ENCODE results near the gene TERT. TPM values are rescaled to one million over a fixed set of nuclear protein-coding genes. Genes with fewer than 3 reads are reported as not detected.
"Not testable (repeated sequence)": the region's sequence is repeated elsewhere in the genome, so short reads cannot be mapped to it uniquely, and the experiment has no call there.

The TERT gene
- total and polyA plus RNA-seq, 10 of the 15 experiments (the other 5 are each of a cell fraction or from before 2014, with no cell fraction given), result 0.08 to 21.5 (median 5.0) TPM

- BruUV-seq (replicated peaks); H3K4me3 ChIP-seq; H3K36me3 ChIP-seq (ENCODE audit: control insufficient read depth in 2 of 2, insufficient read depth in 2 of 2, low read length in 1 of 2); RAD21 ChIA-PET (ENCODE audit: unreplicated experiment); H2AFZ ChIP-seq (ENCODE audit: control insufficient read depth, low read depth, low read length); H3K4me1 ChIP-seq (ENCODE audit: control insufficient read depth, insufficient read depth, low read length); H3K9me3 ChIP-seq (replicated peaks; ENCODE audit: control insufficient read depth, insufficient read depth, low read length); H4K20me1 ChIP-seq (ENCODE audit: control insufficient read depth, insufficient read depth); ATAC-seq; SMC1A ChIA-PET (ENCODE audit: uncharacterized antibody, unreplicated experiment); H3K4me2 ChIP-seq (ENCODE audit: control insufficient read depth, insufficient read depth); DNase-seq (ENCODE audit: low read depth, low spot score); POLR2A ChIA-PET; H3K79me2 ChIP-seq (ENCODE audit: control insufficient read depth, insufficient read depth, low read length); intact Hi-C loops (cut with micrococcal nuclease; ENCODE audit: unreplicated experiment); H3K9ac ChIP-seq (ENCODE audit: control insufficient read depth, insufficient read depth, low read length); CTCF ChIA-PET; in situ Hi-C loops (cut with MboI); FAIRE-seq; H3K27me3 ChIP-seq (replicated peaks in 1 of 2; ENCODE audit: control insufficient read depth in 2 of 2, insufficient read depth in 2 of 2, low read length in 1 of 2); H3K27ac ChIP-seq (ENCODE audit: control insufficient read depth, insufficient read depth): not testable (repeated sequence)
- WGBS (ENCODE audit: insufficient coverage, insufficient replicate concordance, low lambda C conversion rate, missing lambda C conversion rate), result 96% methylated on average over 24 of the region's 32 CpGs
Observed at GRCh38 chr5:1289559-1289958, 5.3 kb downstream of the TERT start.

DNA sequence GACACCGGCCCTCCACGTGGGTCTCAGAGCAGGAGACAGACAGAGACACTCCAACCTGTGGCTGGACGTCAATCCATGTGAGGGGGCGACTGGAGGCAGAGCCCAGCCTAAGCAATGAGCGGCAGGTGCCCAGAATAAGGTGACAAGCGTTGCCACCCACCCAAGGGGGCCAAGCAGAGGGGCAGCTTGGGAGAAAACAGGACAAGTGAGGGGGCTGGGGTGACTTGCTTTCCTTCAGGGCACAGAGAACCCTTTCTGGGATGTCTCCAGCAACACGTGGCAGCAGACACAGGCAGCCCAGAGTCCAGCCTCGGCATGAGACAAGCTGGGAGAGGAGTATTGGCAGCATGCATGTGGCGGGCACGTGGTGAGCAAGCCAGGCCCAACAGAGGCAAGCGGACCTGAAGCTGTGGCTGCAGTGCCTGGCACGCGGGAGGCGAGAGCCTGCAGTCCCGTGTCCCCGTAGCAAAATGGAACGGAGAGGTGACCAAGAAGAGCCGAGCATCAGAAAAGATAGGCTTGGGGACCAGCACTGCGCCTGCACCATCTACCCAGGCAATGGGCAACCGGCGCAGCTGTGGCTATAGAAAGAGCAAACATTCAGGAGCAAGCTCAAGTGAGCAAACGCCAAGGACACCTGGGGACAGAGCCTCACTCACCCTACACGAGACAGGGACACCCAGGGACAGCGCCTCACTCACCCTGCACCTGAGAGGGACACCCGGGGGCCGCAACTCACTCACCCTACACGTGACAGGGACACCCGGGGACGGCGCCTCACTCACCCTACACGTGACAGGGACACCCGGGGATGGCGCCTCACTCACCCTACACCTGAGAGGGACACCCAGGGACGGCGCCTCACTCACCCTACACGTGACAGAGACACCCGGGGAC is 6.2 kb downstream of the TERT start:
- no peaks in the 10 kb centered on the region; a peak in 2 of 4 replicates for H3K36me3 ChIP-seq (ENCODE audit: control insufficient read depth in 2 of 2, insufficient read depth in 2 of 2, low read length in 1 of 2)
- CTCF ChIA-PET, result no interaction called here
- no peaks in the 10 kb centered on the region for H3K79me2 ChIP-seq (ENCODE audit: control insufficient read depth, insufficient read depth, low read length)

More for the DNA sequence above, 6.2 kb downstream of the TERT start:
- ChIA-PET POLR2A (no interaction called here), RAD21 (ENCODE audit: unreplicated experiment) (interaction anchor here (1.1 kb wide), 1 partner anchor 27 kb away, joined by 6 read pairs; no protein-coding TSS in a partner anchor), SMC1A (ENCODE audit: uncharacterized antibody, unreplicated experiment) (interaction anchor here (0.5 to 0.9 kb wide), 2 partner anchors 27 to 54 kb away, joined by 3 read pairs; no protein-coding TSS in a partner anchor)
- Histone ChIP-seq H4K20me1 (ENCODE audit: control insufficient read depth, insufficient read depth) (no peaks in the 10 kb centered on the region), H3K9ac (ENCODE audit: control insufficient read depth, insufficient read depth, low read length) (no peak overlapping the region), H3K27ac (ENCODE audit: control insufficient read depth, insufficient read depth) (no peak overlapping the region), H3K9me3 (replicated peaks; ENCODE audit: control insufficient read depth, insufficient read depth, low read length) (peaks cover 3% of the 10 kb centered on the region; the same call in 1 of the 3 replicates), H2AFZ (ENCODE audit: control insufficient read depth, low read depth, low read length) (no peak overlapping the region), H3K27me3 (replicated peaks in 1 of 2; ENCODE audit: control insufficient read depth in 2 of 2, insufficient read depth in 2 of 2, low read length in 1 of 2) (no peaks in the 10 kb centered on the region), H3K4me1 (ENCODE audit: control insufficient read depth, insufficient read depth, low read length) (no peaks in the 10 kb centered on the region), H3K4me2 (ENCODE audit: control insufficient read depth, insufficient read depth) (no peak overlapping the region), H3K4me3 (no peak overlapping the region)
- intact Hi-C loops (cut with micrococcal nuclease; ENCODE audit: unreplicated experiment), result no loop called here
- in situ Hi-C loops (cut with MboI), result no loop called here
- ATAC-seq, result no peak
- FAIRE-seq, result no peak
- BruUV-seq (replicated peaks), result no TSS peak
- no peak for DNase-seq (ENCODE audit: low read depth, low spot score)
- 83% methylated on average over 37 of the region's 37 CpGs for WGBS (ENCODE audit: insufficient coverage, insufficient replicate concordance, low lambda C conversion rate, missing lambda C conversion rate)
- TF ChIP-seq, protein P1, sequence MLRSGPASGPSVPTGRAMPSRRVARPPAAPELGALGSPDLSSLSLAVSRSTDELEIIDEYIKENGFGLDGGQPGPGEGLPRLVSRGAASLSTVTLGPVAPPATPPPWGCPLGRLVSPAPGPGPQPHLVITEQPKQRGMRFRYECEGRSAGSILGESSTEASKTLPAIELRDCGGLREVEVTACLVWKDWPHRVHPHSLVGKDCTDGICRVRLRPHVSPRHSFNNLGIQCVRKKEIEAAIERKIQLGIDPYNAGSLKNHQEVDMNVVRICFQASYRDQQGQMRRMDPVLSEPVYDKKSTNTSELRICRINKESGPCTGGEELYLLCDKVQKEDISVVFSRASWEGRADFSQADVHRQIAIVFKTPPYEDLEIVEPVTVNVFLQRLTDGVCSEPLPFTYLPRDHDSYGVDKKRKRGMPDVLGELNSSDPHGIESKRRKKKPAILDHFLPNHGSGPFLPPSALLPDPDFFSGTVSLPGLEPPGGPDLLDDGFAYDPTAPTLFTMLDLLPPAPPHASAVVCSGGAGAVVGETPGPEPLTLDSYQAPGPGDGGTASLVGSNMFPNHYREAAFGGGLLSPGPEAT (IDR thresholded peaks at IDR 0.05; ENCODE audit: low read depth), result no peak
- no peak for TF ChIP-seq SPI1 (IDR thresholded peaks at IDR 0.05; ENCODE audit: borderline replicate concordance, insufficient read depth, low read depth, low read length)
- no peak for TF ChIP-seq CEBPB (IDR thresholded peaks at IDR 0.05; ENCODE audit: borderline replicate concordance in 1 of 2, low read depth in 2 of 2, low read length in 2 of 2)
- no peak for TF ChIP-seq SMC3 (IDR thresholded peaks at IDR 0.05; ENCODE audit: borderline replicate concordance, low read length)
- no peak for TF ChIP-seq CHD1 (IDR thresholded peaks at IDR 0.05; ENCODE audit: low read depth, low read length)
- TF ChIP-seq SKIL (IDR thresholded peaks at IDR 0.05; ENCODE audit: low read depth, poor library complexity, severe bottlenecking), result no peak
- TF ChIP-seq, protein P2, sequence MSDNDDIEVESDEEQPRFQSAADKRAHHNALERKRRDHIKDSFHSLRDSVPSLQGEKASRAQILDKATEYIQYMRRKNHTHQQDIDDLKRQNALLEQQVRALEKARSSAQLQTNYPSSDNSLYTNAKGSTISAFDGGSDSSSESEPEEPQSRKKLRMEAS (IDR thresholded peaks at IDR 0.05; ENCODE audit: low read depth, low read length), result no peak
- no peak for TF ChIP-seq SMAD5 (IDR thresholded peaks at IDR 0.05; ENCODE audit: low read depth)
- no peak for TF ChIP-seq TBL1XR1 (IDR thresholded peaks at IDR 0.05; ENCODE audit: low read depth, low read length)
